COR-L47 (cell line): ENCODE measurements around the gene FLNB.

Source experiments
- DNase-seq: peaks from one replicate; lab custom pipeline; 2025; lab: John Stamatoyannopoulos, UW

FLNB gene

GRCh38 chr3:58077596-58078285 lies 69.5 kb downstream of the FLNB start:
- no peak for DNase-seq

- no peak for DNase-seq
Observed at GRCh38 chr3:58078610-58079009, 70.4 kb downstream of the FLNB start.

GRCh38 chr3:58079773-58080172 lies 71.6 kb downstream of the FLNB start:
- DNase-seq = no peak

GRCh38 chr3:58082047-58082446 lies 73.8 kb downstream of the FLNB start:
- no peak for DNase-seq

- DNase-seq = no peak
Observed at GRCh38 chr3:58084166-58084565, 75.9 kb downstream of the FLNB start.

- DNase-seq = no peak
Observed at GRCh38 chr3:58084788-58085543, 76.7 kb downstream of the FLNB start.

- no peak for DNase-seq
Observed at GRCh38 chr3:58085616-58086015, 77.4 kb downstream of the FLNB start.

- DNase-seq = no peak
Observed at GRCh38 chr3:58088501-58088900, 80.3 kb downstream of the FLNB start.

- DNase-seq = no peak
Observed at GRCh38 chr3:58090351-58090750, 82.1 kb downstream of the FLNB start.

- DNase-seq = no peak
Observed at GRCh38 chr3:58092521-58092920, 84.3 kb downstream of the FLNB start.

- DNase-seq = no peak
Observed at GRCh38 chr3:58093574-58094195, 85.5 kb downstream of the FLNB start.

GRCh38 chr3:58094657-58095056 lies 86.4 kb downstream of the FLNB start:
- no peak for DNase-seq

GRCh38 chr3:58095603-58096138 lies 87.4 kb downstream of the FLNB start:
- DNase-seq = no peak

- DNase-seq = no peak
Observed at GRCh38 chr3:58098531-58098930, 90.3 kb downstream of the FLNB start.

GRCh38 chr3:58099865-58100264 lies 91.6 kb downstream of the FLNB start:
- no peak for DNase-seq

- no peak for DNase-seq
Observed at GRCh38 chr3:58101499-58102389, 93.5 kb downstream of the FLNB start.

GRCh38 chr3:58102390-58102750 lies 94.1 kb downstream of the FLNB start:
- DNase-seq = no peak

GRCh38 chr3:58102976-58103451 lies 94.8 kb downstream of the FLNB start:
- no peak for DNase-seq

GRCh38 chr3:58104151-58104550 lies 95.9 kb downstream of the FLNB start:
- DNase-seq = no peak

- no peak for DNase-seq
Observed at GRCh38 chr3:58104712-58105111, 96.5 kb downstream of the FLNB start.

- no peak for DNase-seq
Observed at GRCh38 chr3:58105196-58105595, 97.0 kb downstream of the FLNB start.

- no peak for DNase-seq
Observed at GRCh38 chr3:58106061-58106460, 97.8 kb downstream of the FLNB start.
